Muscle of leg (tissue), 11 donors: ENCODE results near the gene MARCHF9. TPM values are rescaled to one million over a fixed set of nuclear protein-coding genes. Genes with fewer than 3 reads are reported as not detected.
A peak's percentile ranks its signal among the peaks of the same experiment; 100 is the strongest.

Experiments used
- DNase-seq: peaks from one replicate; pipeline ENCODE4 v3.0.0; 2013
- H3K27ac ChIP-seq: one replicate; pipeline ENCODE4 v1.5.1; 2013; ENCODE audit warnings: mild to moderate bottlenecking, low read length, control low read depth
- H3K27me3 ChIP-seq: one replicate; pipeline ENCODE4 v1.6.1; 2013; ENCODE audit warnings: low read length; ENCODE audit not compliant: control insufficient read depth, insufficient read depth
- H3K36me3 ChIP-seq: one replicate; pipeline ENCODE4 v1.6.1; 2013; ENCODE audit warnings: low read length; ENCODE audit not compliant: control insufficient read depth, insufficient read depth
- H3K4me1 ChIP-seq: one replicate; pipeline ENCODE4 v1.6.1; 2013; ENCODE audit warnings: low read length; ENCODE audit not compliant: control insufficient read depth, insufficient read depth
- H3K4me3 ChIP-seq: one replicate; pipeline ENCODE4 v1.5.1; 2013; ENCODE audit warnings: low read length, control low read depth
- H3K9me3 ChIP-seq: replicated peaks from 2 replicates; pipeline ENCODE4 v1.6.1; 2013; ENCODE audit warnings: low read depth, low read length; ENCODE audit not compliant: control insufficient read depth
- WGBS: methylation state at CpG from one replicate; pipeline ENCODE4 v1.1.5; 2013; ENCODE audit warnings: missing lambda C conversion rate; ENCODE audit not compliant: insufficient coverage; 5-methylcytosine and 5-hydroxymethylcytosine counted together
- polyA plus RNA-seq, 8 donors: library from polyadenylated mRNA; unstranded; fragments of 120-200 nt; gene quantifications; one replicate each; pipeline versions ENCODE4 v1.2.1 to v1.2.3, GENCODE V29; 2013; ENCODE audit warnings: inconsistent platforms in 1 of 8, low replicate concordance in 1 of 8; ENCODE audit not compliant: insufficient read length in 8 of 8, insufficient read depth in 1 of 8
- total RNA-seq: library from RNA; stranded (reverse); fragments of 120-200 nt; gene quantifications from one replicate; pipeline ENCODE4 v1.2.4, GENCODE V29; 2013

The MARCHF9 gene
- total and polyA plus RNA-seq, 9 donors = 5.6 to 12.0 (median 7.3) TPM

DNA sequence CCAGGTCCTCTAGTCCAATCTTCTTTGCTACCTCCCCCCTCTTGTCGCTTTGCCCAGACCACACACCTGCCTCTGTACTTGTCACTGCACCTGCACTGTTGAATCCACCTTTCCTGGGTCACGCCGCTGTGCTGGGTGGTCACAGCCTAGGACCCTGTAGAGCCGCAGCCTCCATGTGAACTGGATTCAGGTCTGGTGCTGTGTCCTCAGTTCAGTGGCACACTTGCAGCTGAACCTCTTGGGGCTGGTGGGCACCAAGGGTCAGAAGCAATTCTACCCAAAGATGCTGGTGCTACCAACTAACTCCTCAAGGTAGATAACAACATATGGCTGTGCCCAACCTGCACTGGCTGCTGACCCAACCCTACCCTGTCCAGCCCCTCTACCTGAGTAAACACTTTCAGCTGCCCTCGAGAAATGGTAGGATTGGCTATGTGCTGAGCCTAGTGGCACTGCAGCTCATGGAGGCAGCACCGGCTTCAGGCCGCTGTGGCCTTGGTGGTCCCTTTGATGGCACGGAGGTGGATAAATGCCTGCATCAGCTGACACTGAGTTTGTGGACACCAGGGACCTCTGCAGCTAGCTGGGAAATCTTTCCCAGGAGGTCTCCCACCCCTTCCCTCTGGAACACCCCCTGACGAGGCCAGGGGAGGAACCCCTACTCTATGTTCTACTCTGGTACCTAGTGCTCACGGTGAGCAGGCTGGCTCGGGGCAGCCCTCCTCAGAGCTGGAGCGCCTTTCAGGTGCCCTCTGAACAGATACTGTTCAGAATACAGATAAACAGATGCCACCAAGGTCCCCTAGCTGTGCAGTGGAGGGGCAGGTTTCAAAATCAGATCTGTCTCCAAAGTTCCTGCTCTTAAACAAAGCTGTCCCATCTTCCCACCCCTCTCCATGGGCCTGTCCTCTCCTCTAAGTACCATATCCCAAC lies 30.6 kb upstream of the MARCHF9 start:
- WGBS = 77% methylated on average over 10 of the region's 12 CpGs
- Histone ChIP-seq H3K9me3 (no peaks in the 10 kb centered on the region), H3K27me3 (peaks cover 21% of the 10 kb centered on the region), H3K27ac (no peak overlapping the region), H3K4me3 (no peak overlapping the region), H3K4me1 (peaks cover 20% of the 10 kb centered on the region), H3K36me3 (peaks cover 30% of the 10 kb centered on the region)
- DNase-seq = no peak

- no peak overlapping the region for H3K4me3 ChIP-seq
- peaks cover 27% of the 10 kb centered on the region for H3K36me3 ChIP-seq
- peaks cover 21% of the 10 kb centered on the region for H3K27me3 ChIP-seq
- no peak overlapping the region for H3K27ac ChIP-seq
- peak; percentile 9 for DNase-seq
- peaks cover 20% of the 10 kb centered on the region for H3K4me1 ChIP-seq
- 82% methylated on average over 1 of the region's 11 CpGs for WGBS
- no peaks in the 10 kb centered on the region for H3K9me3 ChIP-seq
Measured at GRCh38 chr12:57724936-57725740, 29.8 kb upstream of the MARCHF9 start.

- H3K27ac ChIP-seq = no peak overlapping the region
- peak overlapping the region; percentile 62 for H3K4me3 ChIP-seq
- no peak for DNase-seq
- peaks cover 23% of the 10 kb centered on the region for H3K4me1 ChIP-seq
- WGBS = 20% methylated on average over 1 of the region's 10 CpGs
- H3K27me3 ChIP-seq = peaks cover 21% of the 10 kb centered on the region
- H3K36me3 ChIP-seq = peaks cover 20% of the 10 kb centered on the region
- H3K9me3 ChIP-seq = no peaks in the 10 kb centered on the region
Measured at GRCh38 chr12:57725851-57726150, 29.1 kb upstream of the MARCHF9 start.

GRCh38 chr12:57726151-57726883 lies 28.6 kb upstream of the MARCHF9 start:
- peaks cover 15% of the 10 kb centered on the region for H3K36me3 ChIP-seq
- H3K9me3 ChIP-seq = no peaks in the 10 kb centered on the region
- peak; percentile 80 for DNase-seq
- peak overlapping the region; percentile 62 for H3K4me3 ChIP-seq
- peaks cover 23% of the 10 kb centered on the region for H3K4me1 ChIP-seq
- peaks cover 21% of the 10 kb centered on the region for H3K27me3 ChIP-seq
- peak overlapping the region; percentile 62 for H3K27ac ChIP-seq
- 10% methylated on average over 69 of the region's 79 CpGs for WGBS

DNA sequence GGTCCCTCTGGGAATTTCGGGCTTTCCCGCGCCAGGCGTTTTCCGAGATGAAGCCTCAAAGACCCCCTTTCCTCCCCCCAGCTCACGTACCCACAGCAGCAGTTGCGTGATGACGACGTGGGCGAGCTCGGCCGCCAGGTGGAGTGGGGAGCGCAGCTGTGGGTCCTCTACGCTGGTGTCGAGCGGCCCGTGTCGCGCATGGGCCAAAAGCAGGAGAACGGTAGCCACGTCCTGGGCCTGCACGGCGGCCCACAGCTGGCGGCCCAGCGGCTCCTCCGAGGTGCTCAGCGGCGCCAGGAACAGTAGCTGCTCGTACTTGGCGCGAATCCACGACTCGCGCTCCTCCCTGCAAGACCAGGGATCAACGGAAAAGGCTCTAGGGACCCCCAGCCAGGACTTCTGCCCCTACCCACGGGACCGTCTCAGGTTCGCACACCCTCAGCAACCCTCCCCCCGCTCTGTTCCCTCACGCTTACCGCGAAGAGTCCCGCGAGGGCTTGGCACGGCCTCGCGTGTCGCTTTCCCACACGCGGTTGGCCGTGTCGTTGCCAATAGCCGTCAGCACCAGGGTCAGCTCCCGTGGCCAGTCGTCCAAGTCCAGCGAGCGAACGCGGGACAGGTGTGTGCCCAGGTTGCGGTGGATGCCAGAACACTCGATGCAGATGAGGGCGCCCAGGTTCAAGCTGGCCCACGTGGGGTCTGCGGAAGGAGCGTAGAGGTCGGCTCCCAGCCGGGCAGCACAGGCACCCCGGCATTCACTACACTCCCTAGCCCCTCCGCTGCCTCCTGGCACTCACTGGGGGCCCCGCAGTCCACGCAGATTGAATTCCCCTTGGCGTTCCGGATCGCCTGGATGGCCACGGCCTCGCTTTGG lies 27.8 kb upstream of the MARCHF9 start:
- WGBS = 19% methylated on average over 70 of the region's 76 CpGs
- H3K4me3 ChIP-seq = peak overlapping the region; percentile 62
- H3K36me3 ChIP-seq = peaks cover 11% of the 10 kb centered on the region
- peak; percentile 73 for DNase-seq
- peak overlapping the region; percentile 55 for H3K27ac ChIP-seq
- H3K27me3 ChIP-seq = peaks cover 21% of the 10 kb centered on the region
- no peaks in the 10 kb centered on the region for H3K9me3 ChIP-seq
- peaks cover 23% of the 10 kb centered on the region for H3K4me1 ChIP-seq

- H3K4me3 ChIP-seq = no peak overlapping the region
- peak; percentile 29 for DNase-seq
- H3K36me3 ChIP-seq = peaks cover 12% of the 10 kb centered on the region
- no peaks in the 10 kb centered on the region for H3K9me3 ChIP-seq
- H3K27ac ChIP-seq = no peak overlapping the region
- peaks cover 23% of the 10 kb centered on the region for H3K4me1 ChIP-seq
- H3K27me3 ChIP-seq = peaks cover 21% of the 10 kb centered on the region
- 41% methylated on average over 13 of the region's 21 CpGs for WGBS
Measured at GRCh38 chr12:57727758-57728395, 27.0 kb upstream of the MARCHF9 start.

- WGBS = 50% methylated on average over 3 of the region's 5 CpGs
- DNase-seq = no peak
- no peaks in the 10 kb centered on the region for H3K9me3 ChIP-seq
- no peak overlapping the region for H3K4me3 ChIP-seq
- H3K36me3 ChIP-seq = peaks cover 14% of the 10 kb centered on the region
- H3K4me1 ChIP-seq = peaks cover 37% of the 10 kb centered on the region
- no peak overlapping the region for H3K27ac ChIP-seq
- H3K27me3 ChIP-seq = peaks cover 23% of the 10 kb centered on the region
Measured at GRCh38 chr12:57729321-57729844, 25.5 kb upstream of the MARCHF9 start.

- Histone ChIP-seq H3K9me3 (no peaks in the 10 kb centered on the region), H3K27ac (no peak overlapping the region), H3K27me3 (peaks cover 25% of the 10 kb centered on the region), H3K4me3 (no peak overlapping the region), H3K4me1 (peaks cover 48% of the 10 kb centered on the region), H3K36me3 (peaks cover 14% of the 10 kb centered on the region)
- DNase-seq = no peak
- WGBS = 78% methylated on average over 10 of the region's 13 CpGs
Measured at GRCh38 chr12:57730336-57731067, 24.4 kb upstream of the MARCHF9 start.
